Bronchial epithelial cell (primary cell): ENCODE results near the gene SLC37A2. TPM values are rescaled to one million over a fixed set of nuclear protein-coding genes. Genes with fewer than 3 reads are reported as not detected.

Experiments
- DNase-seq: peaks from one replicate; pipeline ENCODE4 v3.0.0-alpha.2; 2010; ENCODE audit warnings: low read depth
- FAIRE-seq: peaks from 2 replicates; lab custom pipeline; 2011; peaks lifted over from hg19 to GRCh38; lab: Jason Lieb, UNC
- H3K27me3 ChIP-seq: 2 replicates; pipeline ENCODE4 v1.5.1; 2011; ENCODE audit warnings: low read length; ENCODE audit not compliant: control insufficient read depth, insufficient read depth
- H3K36me3 ChIP-seq: 2 replicates; pipeline ENCODE4 v1.5.1; 2011; ENCODE audit warnings: low read length; ENCODE audit not compliant: control insufficient read depth, insufficient read depth
- H3K4me3 ChIP-seq: 2 replicates; pipeline ENCODE4 v1.5.1; 2011; ENCODE audit warnings: mild to moderate bottlenecking, low read depth, low read length, control low read depth
- CTCF ChIP-seq: IDR thresholded peaks from 2 replicates; pipeline ENCODE4 v1.5.1; 2011; ENCODE audit warnings: mild to moderate bottlenecking, moderate library complexity, low read length, control low read depth, inconsistent platforms; ENCODE audit not compliant: insufficient read depth, severe bottlenecking
- total RNA-seq: library from RNA; depleted of rRNA; stranded (reverse); fragments of >200 nt; gene quantifications from 2 replicates; pipeline ENCODE4 v1.2.1, GENCODE V29; 2014

Gene SLC37A2
- total RNA-seq, 1 donor from 2014 or later, result 25.5 TPM

GRCh38 chr11:125108469-125108868, 45.4 kb downstream of the SLC37A2 start:
- no peak for DNase-seq
- no peak for TF ChIP-seq CTCF
- FAIRE-seq, result no peak

GRCh38 chr11:125110506-125110905, 47.4 kb downstream of the SLC37A2 start:
- FAIRE-seq, result no peak
- no peak for DNase-seq
- TF ChIP-seq CTCF, result no peak
- no peaks in the 10 kb centered on the region for H3K27me3 ChIP-seq
- H3K36me3 ChIP-seq, result no peaks in the 10 kb centered on the region
- H3K4me3 ChIP-seq, result peak overlapping the region; percentile 69

More at GRCh38 chr11:125108469-125108868, 45.4 kb downstream of the SLC37A2 start:
- Histone ChIP-seq H3K27me3 (no peaks in the 10 kb centered on the region), H3K4me3 (no peak overlapping the region), H3K36me3 (no peaks in the 10 kb centered on the region)

- no peak for TF ChIP-seq CTCF
- Histone ChIP-seq H3K27me3 (no peaks in the 10 kb centered on the region), H3K36me3 (no peaks in the 10 kb centered on the region), H3K4me3 (peak overlapping the region; percentile 69)
- FAIRE-seq, result no peak
- peak; percentile 46 for DNase-seq
These were observed 47.9 kb downstream of the SLC37A2 start for GRCh38 chr11:125111001-125111342.

GRCh38 chr11:125111343-125112207, 48.5 kb downstream of the SLC37A2 start, which contains the start of gene TMEM218:
Gene TMEM218 (minus strand): TSS chr11:125111626. CDS start chr11:125102241, 9,385 bp downstream.
- no peak for TF ChIP-seq CTCF
- FAIRE-seq, result peak; percentile 77

GRCh38 chr11:125112208-125112604, 49.1 kb downstream of the SLC37A2 start:
- FAIRE-seq (no peak), DNase-seq (no peak)
- Histone ChIP-seq H3K27me3 (no peaks in the 10 kb centered on the region), H3K4me3 (peak overlapping the region; percentile 69), H3K36me3 (no peaks in the 10 kb centered on the region)
- TF ChIP-seq CTCF, result no peak

More at GRCh38 chr11:125111343-125112207, 48.5 kb downstream of the SLC37A2 start, which contains the start of gene TMEM218:
- Histone ChIP-seq H3K27me3 (no peaks in the 10 kb centered on the region), H3K36me3 (no peaks in the 10 kb centered on the region), H3K4me3 (peak within 1 kb of the TSS; percentile 69)
- DNase-seq, result peak; percentile 98
